Stimulated activated CD4-positive, alpha-beta T cell treated with anti-CD3 and anti-CD28 coated beads, Interleukin-4, amount 100 ng/mL, for 24 hours (primary cell): ENCODE results near the gene KCTD1.

ENCODE experiments used
- DNase-seq: peaks from one replicate; pipeline ENCODE4 v3.0.0-alpha.2; 2020

The KCTD1 gene

GRCh38 chr18:26548415-26549262, at the start of gene KCTD1:
TSS of gene KCTD1 (minus strand) at chr18:26548553. CDS start at chr18:26548536, 17 bp downstream.
- DNase-seq, result peak; percentile 78

GRCh38 chr18:26593365-26594320, 45.3 kb upstream of the KCTD1 start:
- DNase-seq, result no peak

- DNase-seq, result no peak
Measured at GRCh38 chr18:26584745-26585144, 36.4 kb upstream of the KCTD1 start.

- DNase-seq, result no peak
Measured at GRCh38 chr18:26579941-26580618, 31.7 kb upstream of the KCTD1 start.

GRCh38 chr18:26575865-26576217, 27.5 kb upstream of the KCTD1 start:
- DNase-seq, result no peak

- no peak for DNase-seq
Measured at GRCh38 chr18:26574958-26575864, 26.9 kb upstream of the KCTD1 start.

- no peak for DNase-seq
Measured at GRCh38 chr18:26568926-26569665, 20.7 kb upstream of the KCTD1 start.

GRCh38 chr18:26568513-26568912, 20.2 kb upstream of the KCTD1 start:
- no peak for DNase-seq

- DNase-seq, result no peak
Measured at GRCh38 chr18:26566874-26567555, 18.7 kb upstream of the KCTD1 start.

- no peak for DNase-seq
Measured at GRCh38 chr18:26565514-26565913, 17.2 kb upstream of the KCTD1 start.

GRCh38 chr18:26563024-26563423, 14.7 kb upstream of the KCTD1 start:
- no peak for DNase-seq

- no peak for DNase-seq
Measured at GRCh38 chr18:26562568-26562967, 14.2 kb upstream of the KCTD1 start.

GRCh38 chr18:26561769-26562168, 13.4 kb upstream of the KCTD1 start:
- no peak for DNase-seq

- no peak for DNase-seq
Measured at GRCh38 chr18:26556573-26556972, 8.2 kb upstream of the KCTD1 start.

GRCh38 chr18:26555804-26556553, 7.6 kb upstream of the KCTD1 start:
- DNase-seq, result no peak

- no peak for DNase-seq
Measured at GRCh38 chr18:26553943-26554342, 5.6 kb upstream of the KCTD1 start.

- no peak for DNase-seq
Measured at GRCh38 chr18:26551695-26552081, 3.3 kb upstream of the KCTD1 start.

GRCh38 chr18:26550998-26551694, 2.8 kb upstream of the KCTD1 start:
- DNase-seq, result no peak
